H1 (cell line): ENCODE measurements around the gene RAN. TPM values are rescaled to one million over a fixed set of nuclear protein-coding genes. Genes with fewer than 3 reads are reported as not detected.

ENCODE experiments used
- CTCF ChIA-PET: fragments of 300-600 bp; sonication (Branson Sonifier 250); formaldehyde crosslinking; loops from one replicate; lab custom pipeline; 2021; ENCODE audit not compliant: partially characterized antibody; lab: Charles Lee
- POLR2A ChIA-PET: fragments of 300-600 bp; sonication (Branson Sonifier 250); formaldehyde crosslinking; loops from one replicate; lab custom pipeline; 2021; ENCODE audit warnings: inconsistent platforms; ENCODE audit not compliant: partially characterized antibody; lab: Charles Lee
- DNase-seq, 2 experiments: peaks; one replicate each; pipeline versions ENCODE4 v3.0.0 to v3.0.0-alpha.2; 2010 to 2022; ENCODE audit warnings: low spot score in 2 of 2, low read depth in 1 of 2, mixed read lengths in 1 of 2
- FAIRE-seq: peaks from 2 replicates; lab custom pipeline; 2011; peaks lifted over from hg19 to GRCh38; lab: Jason Lieb, UNC
- H2AFZ ChIP-seq: 2 replicates; pipeline ENCODE4 v1.8.1; 2012; ENCODE audit warnings: low read length, inconsistent platforms
- H2AK5ac ChIP-seq: 2 replicates; pipeline ENCODE4 v1.6.1; 2013; ENCODE audit warnings: low read depth, low read length
- H2BK120ac ChIP-seq: replicated peaks from 2 replicates; pipeline ENCODE3; 2013; ENCODE audit warnings: low read depth, low read length, inconsistent platforms
- H2BK12ac ChIP-seq: 2 replicates; pipeline ENCODE4 v1.6.1; 2013; ENCODE audit warnings: low read depth, low read length
- H2BK15ac ChIP-seq: 2 replicates; pipeline ENCODE4 v1.6.1; 2013; ENCODE audit warnings: low read length
- H2BK20ac ChIP-seq: 2 replicates; pipeline ENCODE4 v1.6.1; 2013; ENCODE audit warnings: low read length
- H2BK5ac ChIP-seq: 2 replicates; pipeline ENCODE4 v1.6.1; 2013; ENCODE audit warnings: low read depth, low read length
- H3K14ac ChIP-seq: 2 replicates; pipeline ENCODE4 v1.6.1; 2013; ENCODE audit warnings: inconsistent platforms; ENCODE audit not compliant: insufficient read length
- H3K18ac ChIP-seq: 2 replicates; pipeline ENCODE4 v1.6.1; 2013; ENCODE audit warnings: low read length; ENCODE audit errors: extremely low read depth
- H3K23ac ChIP-seq: 2 replicates; pipeline ENCODE4 v1.6.1; 2013; ENCODE audit warnings: inconsistent platforms; ENCODE audit not compliant: insufficient read length
- H3K23me2 ChIP-seq: 2 replicates; pipeline ENCODE4 v1.6.1; 2013; ENCODE audit warnings: low read depth, low read length
- H3K27ac ChIP-seq: 2 replicates; pipeline ENCODE4 v1.6.1; 2011; ENCODE audit warnings: low read depth, low read length, inconsistent platforms
- H3K27me3 ChIP-seq, 4 experiments: replicated peaks in 1 of 4; 1 replicate in 1 of 4; 2 replicates in 3 of 4; pipeline versions ENCODE4 v1.6.1 to v1.8.1; 2011 to 2013; ENCODE audit warnings: low read length in 3 of 4, mild to moderate bottlenecking in 3 of 4, inconsistent platforms in 2 of 4, mixed read lengths in 2 of 4, moderate library complexity in 1 of 4; ENCODE audit not compliant: control insufficient read depth in 3 of 4, insufficient read depth in 3 of 4; ENCODE audit errors: extremely low read depth in 1 of 4
- H3K36me3 ChIP-seq, 4 experiments: 2 replicates each; pipeline versions ENCODE4 v1.6.1 to v1.8.1; 2011 to 2013; ENCODE audit warnings: mild to moderate bottlenecking in 4 of 4, low read length in 3 of 4, moderate library complexity in 2 of 4, control low read depth in 1 of 4, inconsistent platforms in 1 of 4; ENCODE audit not compliant: insufficient read depth in 4 of 4, control insufficient read depth in 2 of 4
- H3K4ac ChIP-seq: replicated peaks from 2 replicates; pipeline ENCODE3; 2013; ENCODE audit warnings: low read length, low read depth, mixed read lengths, inconsistent platforms; ENCODE audit not compliant: insufficient read length
- H3K4me1 ChIP-seq, 4 experiments: replicated peaks in 1 of 4; 1 replicate in 1 of 4; 2 replicates in 3 of 4; pipeline versions ENCODE4 v1.6.1 to v1.8.1; 2011 to 2013; ENCODE audit warnings: low read length in 3 of 4, inconsistent platforms in 2 of 4, mixed read lengths in 1 of 4; ENCODE audit not compliant: insufficient read depth in 4 of 4, control insufficient read depth in 3 of 4
- H3K4me2 ChIP-seq, 2 experiments: 2 replicates each; pipeline versions ENCODE4 v1.6.1 to v1.8.1; 2011 to 2013; ENCODE audit warnings: low read depth in 2 of 2, low read length in 2 of 2, control low read depth in 1 of 2, inconsistent platforms in 1 of 2, mild to moderate bottlenecking in 1 of 2; ENCODE audit not compliant: insufficient read depth in 1 of 2
- H3K4me3 ChIP-seq, 4 experiments: fragments of 200-600, 300-600 bp in 1 of 4; sonication (generic), shearing (Covaris generic), sonication (Bioruptor Twin) in 1 of 4; 2 replicates each; pipeline versions ENCODE4 v1.5.1 to v1.8.1; 2011 to 2016; ENCODE audit warnings: low read length in 4 of 4, low read depth in 3 of 4, control low read depth in 2 of 4, inconsistent platforms in 2 of 4, mild to moderate bottlenecking in 2 of 4, mixed read lengths in 1 of 4, moderate library complexity in 1 of 4; ENCODE audit not compliant: insufficient read depth in 2 of 4; ENCODE audit errors: extremely low read depth in 1 of 4
- H3K56ac ChIP-seq: replicated peaks from 2 replicates; pipeline ENCODE3; 2013; ENCODE audit warnings: low read depth, mild to moderate bottlenecking, mixed read lengths, low read length, inconsistent platforms; ENCODE audit not compliant: insufficient read length
- H3K79me1 ChIP-seq: 2 replicates; pipeline ENCODE4 v1.6.1; 2013; ENCODE audit warnings: low read depth, low read length, control low read depth
- H3K79me2 ChIP-seq, 2 experiments: 2 replicates each; pipeline versions ENCODE4 v1.6.1 to v1.8.1; 2012 to 2013; ENCODE audit warnings: low read length in 2 of 2, mild to moderate bottlenecking in 2 of 2, inconsistent platforms in 1 of 2; ENCODE audit not compliant: insufficient read depth in 2 of 2, control insufficient read depth in 1 of 2
- H3K9ac ChIP-seq, 4 experiments: replicated peaks in 1 of 4; 1 replicate in 1 of 4; 2 replicates in 3 of 4; pipeline versions ENCODE4 v1.6.1 to v1.8.1; 2011 to 2013; ENCODE audit warnings: low read depth in 3 of 4, low read length in 3 of 4, control low read depth in 2 of 4, mild to moderate bottlenecking in 2 of 4, moderate library complexity in 2 of 4, inconsistent platforms in 1 of 4; ENCODE audit errors: extremely low read depth in 1 of 4
- H3K9me3 ChIP-seq, 2 experiments: 2 replicates each; pipeline versions ENCODE4 v1.6.1 to v1.8.1; 2012 to 2013; ENCODE audit warnings: mild to moderate bottlenecking in 2 of 2, moderate library complexity in 2 of 2, control low read depth in 1 of 2, inconsistent platforms in 1 of 2, low read depth in 1 of 2, low read length in 1 of 2, mixed read lengths in 1 of 2; ENCODE audit not compliant: insufficient read depth in 2 of 2
- H4K20me1 ChIP-seq, 2 experiments: replicated peaks in 1 of 2; 2 replicates each; pipeline versions ENCODE3 to v1.8.1; 2011 to 2013; ENCODE audit warnings: inconsistent platforms in 2 of 2, low read length in 2 of 2, mild to moderate bottlenecking in 1 of 2; ENCODE audit not compliant: insufficient read depth in 2 of 2, control insufficient read depth in 1 of 2
- H4K5ac ChIP-seq: 2 replicates; pipeline ENCODE4 v1.6.1; 2013; ENCODE audit warnings: low read length, low read depth, mixed read lengths, inconsistent platforms; ENCODE audit not compliant: insufficient read length
- H4K8ac ChIP-seq: 2 replicates; pipeline ENCODE4 v1.8.0; 2013; ENCODE audit warnings: mild to moderate bottlenecking, moderate library complexity, low read length, inconsistent platforms; ENCODE audit not compliant: insufficient read depth; ENCODE audit errors: extremely low read depth
- H4K91ac ChIP-seq: replicated peaks from 2 replicates; pipeline ENCODE3; 2013; ENCODE audit warnings: low read length, mixed read lengths, inconsistent platforms; ENCODE audit not compliant: insufficient read length
- BCL11A ChIP-seq, 2 experiments: IDR thresholded peaks; one replicate each; pipeline ENCODE4 v1.6.1; 2011; ENCODE audit warnings: low read depth in 2 of 2, low read length in 2 of 2, mild to moderate bottlenecking in 2 of 2
- CBX5 ChIP-seq: fragments of 300-800, 300-1000 bp; sonication (generic); IDR thresholded peaks from 2 replicates; pipeline ENCODE4 v1.7.1; 2016; ENCODE audit warnings: antibody characterized with exemption, low read length, low read depth
- NANOG ChIP-seq: IDR thresholded peaks from 2 replicates; pipeline ENCODE4 v1.6.1; 2011; ENCODE audit warnings: low read length, low read depth, mild to moderate bottlenecking, inconsistent platforms; ENCODE audit not compliant: insufficient read depth, poor library complexity, severe bottlenecking
- SP4 ChIP-seq: IDR thresholded peaks from 2 replicates; pipeline ENCODE4 v1.6.1; 2012; ENCODE audit warnings: low read length, inconsistent platforms
- TAF1 ChIP-seq: IDR thresholded peaks from 2 replicates; pipeline ENCODE4 v1.6.1; 2011; ENCODE audit warnings: mild to moderate bottlenecking, low read depth, low read length
- TAF7 ChIP-seq: optimal IDR thresholded peaks from 2 replicates; pipeline ENCODE3; 2011; ENCODE audit warnings: low read depth, mild to moderate bottlenecking, inconsistent platforms, low read length, moderate library complexity, borderline replicate concordance
- TEAD4 ChIP-seq: IDR thresholded peaks from 2 replicates; pipeline ENCODE4 v1.6.1; 2012; ENCODE audit warnings: low read depth, low read length, inconsistent platforms, mixed read lengths
- YY1 ChIP-seq: IDR thresholded peaks from 2 replicates; pipeline ENCODE4 v1.6.1; 2011; ENCODE audit warnings: low read depth, mild to moderate bottlenecking, low read length
- WGBS, 2 experiments: shearing (Covaris generic) in 1 of 2; methylation state at CpG; one replicate each; pipeline versions ENCODE4 v1.1.6 to v1.1.7; 2013 to 2015; ENCODE audit warnings: low lambda C conversion rate in 2 of 2, mixed read lengths in 2 of 2, inconsistent platforms in 1 of 2, low coverage in 1 of 2, missing lambda C conversion rate in 1 of 2; ENCODE audit not compliant: insufficient replicate concordance in 2 of 2, insufficient coverage in 1 of 2, insufficient read length in 1 of 2; ENCODE audit errors: extremely low coverage in 1 of 2, missing lambda C conversion rate in 1 of 2; 5-methylcytosine and 5-hydroxymethylcytosine counted together
- polyA plus RNA-seq, 7 experiments: library from polyadenylated mRNA; depleted of rRNA in 3 of 7; stranded (reverse) in 5 of 7; unstranded in 2 of 7; fragments of >200 nt in 5 of 7; fragments of 200-250 nt in 2 of 7; gene quantifications; 1 replicate in 5 of 7; 2 replicates in 1 of 7; 4 replicates in 1 of 7; pipeline versions ENCODE4 v1.2.1 to v1.2.3, GENCODE V29; 2011 to 2013; ENCODE audit warnings: missing spikeins in 2 of 7, mixed read lengths in 2 of 7
- total RNA-seq: library from RNA; stranded (reverse); fragmentation: NEBNext Ultra II Directional; extraction: Animal tissue kit (Norgen Biotek cat#: 25700); gene quantifications from 2 replicates; pipeline ENCODE4 v1.2.1, GENCODE V29; 2021
- TF ChIP-seq, protein P1 (sequence below): IDR thresholded peaks from 2 replicates; pipeline ENCODE4 v1.6.1; 2011; ENCODE audit warnings: low read length, improper control_type of control experiment
- TF ChIP-seq, protein P2 (sequence below): IDR thresholded peaks from 2 replicates; pipeline ENCODE4 v1.6.1; 2011; ENCODE audit warnings: low read depth, mild to moderate bottlenecking, low read length; ENCODE audit not compliant: insufficient read depth

RAN gene
- total and polyA plus RNA-seq, 2 of the 8 experiments (the other 6 are each of a cell fraction or from before 2014, with no cell fraction given), result 2,064 to 2,203 TPM

DNA sequence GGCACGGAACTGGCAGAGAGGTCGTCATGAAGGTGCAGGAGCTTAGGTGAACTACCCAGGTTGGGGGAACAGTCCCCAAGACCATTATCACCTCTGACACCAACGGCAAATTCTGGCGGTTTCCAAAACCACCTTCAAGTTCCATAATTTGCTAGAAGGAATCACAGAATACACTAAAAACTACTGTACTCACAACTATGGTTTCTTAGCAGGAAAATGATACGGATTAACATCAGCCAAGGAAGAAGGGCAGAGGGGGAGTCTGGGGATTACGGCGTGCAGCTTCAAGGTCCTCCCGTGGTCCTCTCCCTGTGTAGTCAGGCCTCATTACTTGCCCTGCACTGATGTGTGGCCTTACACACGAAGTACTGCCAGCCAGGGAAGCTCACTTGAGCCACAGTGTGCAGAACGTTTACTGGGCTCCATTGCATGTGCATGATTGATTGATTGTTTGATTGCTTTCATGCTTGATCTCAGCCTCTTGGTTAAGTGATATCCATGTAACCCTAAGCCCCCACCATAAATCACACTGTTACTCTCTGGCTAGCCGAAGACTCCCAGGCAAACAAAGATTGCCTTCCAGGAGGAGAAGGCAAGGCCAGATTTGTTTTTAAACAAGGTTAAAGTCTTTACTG lies 32.0 kb upstream of the RAN start:
- CTCF ChIA-PET, result interaction anchor here (0.8 to 8.0 kb wide), 7 partner anchors 8 to 27 kb away, joined by 3 to 70 read pairs (median 3); no protein-coding TSS in a partner anchor
- Histone ChIP-seq H3K27ac (no peak overlapping the region), H3K14ac (no peak overlapping the region), H3K4me3 (peak overlapping the region in 1 of 4 experiments; percentile 53; a peak in 1 of 8 replicates), H3K9me3 (0 out of 4 replicates have a peak, but pooled peaks cover 0 to 1% of the 10 kb centered on the region in 2 experiments), H4K20me1 (peaks cover 0 to 2% of the 10 kb centered on the region in 2 experiments), H2BK15ac (peak overlapping the region; percentile 92; the same call in 1 of the 2 replicates), H3K56ac (no peak overlapping the region), H3K4me2 (peak overlapping the region; percentile 60 to 82), H2BK20ac (peak overlapping the region; percentile 49; the same call in 1 of the 2 replicates), H4K8ac (no peak overlapping the region), H4K91ac (peak overlapping the region; percentile 78), H2AK5ac (no peak overlapping the region), H3K23ac (no peak overlapping the region), H3K36me3 (no peaks in the 10 kb centered on the region; a peak in 1 of 8 replicates), H3K9ac (no peak overlapping the region), H3K79me2 (peaks cover 0 to 24% of the 10 kb centered on the region in 2 experiments; a peak in 2 of 4 replicates), H2BK5ac (peak overlapping the region; percentile 35; the same call in 1 of the 2 replicates), H3K27me3 (peaks cover 0 to 15% (median 7%) of the 10 kb centered on the region in 4 experiments; a peak in 5 of 7 replicates), H3K23me2 (peaks cover 3% of the 10 kb centered on the region), H2BK120ac (no peak overlapping the region), H3K4ac (peak overlapping the region; percentile 2), H2AFZ (no peak overlapping the region), H3K79me1 (0 out of 2 replicates have a peak, but pooled peaks cover 5% of the 10 kb centered on the region), H2BK12ac (peak overlapping the region; percentile 69; the same call in 1 of the 2 replicates), H3K4me1 (peaks cover 6 to 14% (median 9%) of the 10 kb centered on the region in 4 experiments; a peak in 6 of 7 replicates), H3K18ac (no peak overlapping the region; the same call in none of the 2 replicates), H4K5ac (no peak overlapping the region)
- FAIRE-seq, result no peak
- WGBS, 2 experiments, result 81% methylated on average over 11 of the region's 11 CpGs; no CpG with 5 or more reads in 1 of the 2 experiments
- DNase-seq, result no peak
- POLR2A ChIA-PET, result interaction anchor here (0.8 to 2.4 kb wide), 7 partner anchors 9 to 39 kb away, joined by 3 to 10 read pairs (median 5); no protein-coding TSS in a partner anchor
- no peak for TF ChIP-seq YY1
- TF ChIP-seq, protein P1, sequence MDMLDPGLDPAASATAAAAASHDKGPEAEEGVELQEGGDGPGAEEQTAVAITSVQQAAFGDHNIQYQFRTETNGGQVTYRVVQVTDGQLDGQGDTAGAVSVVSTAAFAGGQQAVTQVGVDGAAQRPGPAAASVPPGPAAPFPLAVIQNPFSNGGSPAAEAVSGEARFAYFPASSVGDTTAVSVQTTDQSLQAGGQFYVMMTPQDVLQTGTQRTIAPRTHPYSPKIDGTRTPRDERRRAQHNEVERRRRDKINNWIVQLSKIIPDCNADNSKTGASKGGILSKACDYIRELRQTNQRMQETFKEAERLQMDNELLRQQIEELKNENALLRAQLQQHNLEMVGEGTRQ, result no peak
- TF ChIP-seq TAF7, result no peak
- no peak for TF ChIP-seq SP4
- TF ChIP-seq TAF1, result no peak
- no peak for TF ChIP-seq NANOG
- no peak for TF ChIP-seq TEAD4
- TF ChIP-seq BCL11A (IDR thresholded peaks at IDR 0.05; ENCODE audit: low read depth in 2 of 2, low read length in 2 of 2), result no peak
- TF ChIP-seq, protein P2, sequence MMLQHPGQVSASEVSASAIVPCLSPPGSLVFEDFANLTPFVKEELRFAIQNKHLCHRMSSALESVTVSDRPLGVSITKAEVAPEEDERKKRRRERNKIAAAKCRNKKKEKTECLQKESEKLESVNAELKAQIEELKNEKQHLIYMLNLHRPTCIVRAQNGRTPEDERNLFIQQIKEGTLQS, result no peak
- TF ChIP-seq CBX5, result no peak
